Activated CD8-positive, alpha-beta memory T cell treated with anti-CD3 and anti-CD28 coated beads for 48 hours (primary cell): ENCODE data around the gene HPSE2.

Experiments
- DNase-seq, 3 experiments: peaks; one replicate each; pipeline ENCODE4 v3.0.0-alpha.2; 2020; ENCODE audit warnings: low read depth in 2 of 3, low spot score in 2 of 3

HPSE2 gene

DNA sequence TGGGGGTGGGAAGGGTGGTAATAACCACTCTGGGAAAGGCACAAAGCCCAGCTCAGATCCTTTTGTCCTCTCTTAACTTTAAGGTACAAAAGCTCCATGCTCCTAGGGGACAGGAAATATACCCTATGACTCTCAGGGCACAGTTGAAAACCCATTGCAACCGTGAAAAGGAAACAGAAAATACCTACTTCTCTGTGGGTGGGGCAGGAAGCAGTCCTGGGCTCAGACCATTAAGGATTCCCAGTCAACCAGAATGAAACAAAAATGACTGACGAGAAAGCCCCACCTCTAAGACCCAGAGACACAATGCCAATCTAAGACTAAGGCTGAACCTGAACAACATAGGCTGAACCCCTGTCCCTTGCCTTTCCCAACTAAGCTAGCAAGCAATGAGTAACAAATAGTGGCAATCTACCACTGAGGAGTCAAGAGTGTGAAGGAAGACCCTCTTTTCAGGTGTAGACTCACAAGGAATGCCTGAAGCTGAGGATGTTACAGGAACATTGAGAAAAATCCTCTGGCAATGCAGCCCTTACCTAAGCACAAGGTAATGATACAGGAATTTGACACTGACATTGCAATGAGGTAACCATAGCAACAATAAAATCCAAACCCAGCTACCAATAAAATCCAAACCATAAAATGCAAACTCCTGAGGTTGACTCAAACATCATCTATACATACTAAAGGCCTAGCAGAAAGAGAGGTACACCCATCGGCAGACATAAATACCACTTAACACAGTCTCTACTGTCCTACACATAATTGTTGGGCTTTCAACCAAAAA is 380.1 kb downstream of the HPSE2 start:
- DNase-seq, result no peak

DNA sequence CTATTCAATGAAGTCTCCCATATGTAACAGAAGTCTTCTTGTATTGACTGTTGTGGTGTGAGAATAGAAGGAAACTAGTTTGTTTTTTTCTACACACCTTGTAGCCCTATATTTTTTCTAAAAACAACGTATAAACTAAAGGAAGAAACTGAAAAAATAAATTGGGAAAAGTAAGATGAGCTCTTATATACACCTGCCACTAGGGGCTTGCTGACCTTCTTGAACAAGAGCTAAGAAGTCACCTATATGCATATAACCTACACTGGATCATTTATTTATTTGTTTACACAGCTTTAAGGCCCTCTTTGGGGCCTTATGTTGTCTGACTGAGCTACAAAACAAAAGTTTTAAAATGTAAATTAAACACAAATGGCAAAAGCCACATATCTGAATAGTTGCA is 383.0 kb downstream of the HPSE2 start:
- no peak for DNase-seq

- DNase-seq, result no peak
Measured at GRCh38 chr10:98848361-98848760, 387.3 kb downstream of the HPSE2 start.

DNA sequence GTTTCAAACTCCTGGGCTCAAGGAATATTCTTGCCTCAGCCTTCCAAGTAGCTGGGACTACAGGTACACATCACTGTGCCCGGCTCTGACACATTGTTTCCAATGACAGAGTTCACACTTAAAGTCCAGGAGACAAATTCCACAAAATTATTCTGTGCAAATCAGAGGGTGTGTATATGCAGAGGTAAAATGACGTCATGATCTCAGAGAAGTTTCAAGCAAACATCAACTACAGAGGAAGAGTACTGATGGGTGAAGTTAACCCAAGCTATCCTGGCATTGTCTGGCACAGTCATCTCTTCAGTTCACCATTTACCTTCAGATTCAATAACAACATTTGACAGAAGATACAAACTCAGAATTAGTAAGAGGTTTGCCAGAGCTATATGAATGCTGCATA is 388.9 kb downstream of the HPSE2 start:
- no peak for DNase-seq

DNA sequence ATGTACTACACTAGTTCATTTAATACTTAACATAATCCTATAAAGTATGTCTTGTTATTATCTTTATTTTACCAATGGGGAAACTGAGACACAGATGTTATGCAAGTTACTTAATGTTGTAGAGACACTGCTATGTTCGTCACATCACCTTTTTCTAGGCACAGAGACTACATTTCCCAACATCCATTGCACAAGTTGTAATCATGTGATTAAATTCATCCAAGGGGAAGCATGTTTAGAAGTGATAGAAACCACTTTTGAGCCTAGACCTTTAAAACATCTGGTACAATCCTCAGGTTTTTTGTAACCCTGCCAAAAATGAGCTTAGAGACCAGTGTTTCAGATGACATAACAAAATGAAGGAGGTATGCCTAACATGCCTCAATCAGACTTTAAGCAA is 402.1 kb downstream of the HPSE2 start:
- DNase-seq, result no peak

DNA sequence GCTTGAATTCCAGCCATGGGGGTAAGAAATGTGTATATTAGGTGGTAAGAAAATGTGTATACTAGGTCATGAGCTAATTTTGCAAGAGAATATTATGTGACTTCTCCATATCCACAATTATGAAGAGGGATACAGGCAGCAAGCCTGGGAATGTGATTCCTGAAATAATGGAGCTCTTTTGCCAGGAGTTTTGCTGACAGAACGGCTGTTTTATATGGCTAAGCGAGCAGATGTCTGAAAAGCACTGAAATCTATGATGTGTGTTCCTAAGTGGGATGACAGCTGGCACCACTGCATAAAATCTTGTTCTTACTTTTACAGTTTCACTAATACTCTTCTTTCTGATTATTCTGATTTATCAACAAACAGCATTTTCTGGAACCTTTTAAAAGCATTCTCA is 402.9 kb downstream of the HPSE2 start:
- no peak for DNase-seq

- no peak for DNase-seq
Measured at GRCh38 chr10:98832196-98832595, 403.5 kb downstream of the HPSE2 start.

GRCh38 chr10:98831391-98831790 is 404.3 kb downstream of the HPSE2 start:
- DNase-seq, result no peak

DNA sequence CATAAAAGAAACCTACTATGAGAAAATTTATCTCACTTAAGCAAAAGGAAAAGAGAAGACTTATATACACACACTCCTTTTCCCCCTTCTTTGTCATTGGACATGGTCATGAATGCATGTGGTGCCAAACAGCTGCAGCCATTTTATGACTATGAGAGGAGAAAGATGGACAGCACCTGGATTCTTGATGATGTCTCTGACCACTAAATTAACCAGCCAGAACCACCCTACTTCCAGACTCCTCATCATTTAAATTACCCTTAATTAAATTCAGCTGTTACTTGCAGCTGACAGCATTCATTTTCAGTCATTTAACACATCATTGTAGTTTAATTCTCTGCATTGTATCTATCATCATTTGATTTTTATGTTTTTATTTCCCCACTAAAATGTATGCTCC is 409.9 kb downstream of the HPSE2 start:
- no peak for DNase-seq

- DNase-seq, result no peak
Measured at GRCh38 chr10:98817396-98817795, 418.3 kb downstream of the HPSE2 start.

DNA sequence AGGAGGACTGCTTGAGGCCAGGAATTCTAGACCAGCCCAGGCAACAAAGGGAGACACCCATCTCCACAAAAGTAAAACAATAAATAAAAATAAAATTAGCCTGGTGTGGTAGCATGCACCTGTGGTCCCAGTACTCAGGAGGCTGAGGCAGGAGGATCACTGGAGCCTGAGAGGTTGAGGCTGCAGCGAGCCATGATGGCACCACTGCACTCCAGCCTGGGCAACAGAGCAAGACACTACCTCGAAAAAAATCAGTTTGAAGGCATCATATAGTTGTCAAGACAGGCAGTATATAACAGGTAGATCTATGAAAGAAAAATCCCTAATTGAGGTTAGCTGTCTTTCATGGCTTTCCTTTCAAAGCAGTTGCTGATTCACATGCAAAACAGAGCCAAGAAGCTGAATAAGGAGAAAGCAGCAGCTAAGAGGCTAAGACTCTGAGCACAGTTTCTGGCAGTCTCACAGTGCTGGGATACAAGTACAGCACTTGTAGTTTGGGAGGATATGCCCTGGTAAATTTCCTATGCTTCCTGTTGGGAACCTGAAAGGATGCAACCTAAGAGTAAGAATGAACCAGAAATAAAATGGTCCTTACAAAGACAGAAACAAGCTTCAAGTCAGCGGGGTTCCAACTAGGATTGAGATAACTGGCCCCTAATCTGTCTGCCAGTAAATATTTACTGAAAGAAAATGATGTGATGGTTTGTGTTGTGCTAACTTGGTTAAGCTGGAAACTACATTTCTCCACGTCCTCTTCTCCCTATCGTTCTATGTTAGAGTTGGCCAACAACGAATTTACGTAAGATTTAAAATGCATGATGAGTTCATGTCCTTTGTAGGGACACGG is 420.4 kb downstream of the HPSE2 start:
- no peak for DNase-seq

DNA sequence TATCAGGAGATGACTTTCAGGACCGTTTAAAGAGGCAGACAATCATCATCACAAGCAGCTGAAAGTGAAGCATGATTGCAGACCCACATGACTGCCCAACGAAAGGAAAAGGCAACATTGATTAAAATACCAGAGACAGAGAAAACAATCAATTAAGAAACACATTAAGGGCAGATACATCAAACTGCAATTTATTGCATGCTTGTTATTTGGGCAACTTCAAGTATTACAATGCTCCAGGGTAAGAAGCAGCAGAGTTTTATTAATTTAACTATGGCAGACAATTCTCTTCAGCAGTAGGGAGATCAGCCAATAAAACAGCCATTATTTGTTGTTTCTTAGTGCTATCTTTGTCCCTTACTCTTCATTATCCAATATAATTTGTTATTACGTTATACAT is 421.2 kb downstream of the HPSE2 start:
- DNase-seq, result no peak

DNA sequence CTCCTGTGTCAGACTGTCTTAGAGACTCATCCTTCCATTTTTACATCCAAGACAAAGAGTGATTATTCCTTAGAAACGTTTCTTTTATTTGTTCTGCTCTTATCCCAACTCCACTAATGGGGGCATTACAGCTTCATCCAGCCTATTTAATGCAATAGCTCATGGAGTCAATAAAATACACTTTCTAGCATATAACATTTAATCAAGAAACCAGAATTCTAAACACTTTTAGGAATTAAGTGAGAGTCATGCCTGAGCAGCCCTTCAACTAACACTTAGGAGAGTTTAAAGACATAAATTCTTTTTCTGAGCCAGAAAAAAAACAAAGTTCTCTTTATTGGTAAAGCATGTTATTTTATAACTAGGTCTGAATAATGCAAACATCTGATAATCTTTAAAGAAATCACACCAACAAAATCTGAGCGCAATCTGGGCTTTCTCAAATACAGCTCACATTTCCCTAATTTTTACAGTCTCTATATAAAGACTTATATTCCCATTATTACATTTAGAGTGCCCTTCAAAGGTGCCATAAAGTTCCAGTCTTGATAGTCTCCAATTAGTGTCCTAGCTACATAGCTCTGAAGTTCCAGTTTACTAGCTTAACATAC is 427.3 kb downstream of the HPSE2 start:
- DNase-seq, result no peak

DNA sequence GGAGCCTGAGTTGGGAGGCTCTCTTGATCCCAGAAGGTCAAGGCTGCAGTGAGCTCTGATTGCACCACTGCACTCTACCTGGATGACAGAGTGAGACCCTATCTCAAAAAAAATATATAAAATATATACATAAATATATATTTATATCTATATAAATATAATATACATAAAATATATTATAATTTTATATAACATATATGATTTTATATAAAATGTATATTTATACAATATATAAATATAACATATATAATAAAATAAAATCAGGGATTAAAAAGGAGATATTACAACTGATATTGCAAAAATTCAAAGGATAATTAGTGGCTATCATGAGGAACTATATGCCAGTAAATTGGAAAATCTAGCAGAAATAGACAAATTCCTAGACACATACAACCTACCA is 435.4 kb downstream of the HPSE2 start:
- no peak for DNase-seq

DNA sequence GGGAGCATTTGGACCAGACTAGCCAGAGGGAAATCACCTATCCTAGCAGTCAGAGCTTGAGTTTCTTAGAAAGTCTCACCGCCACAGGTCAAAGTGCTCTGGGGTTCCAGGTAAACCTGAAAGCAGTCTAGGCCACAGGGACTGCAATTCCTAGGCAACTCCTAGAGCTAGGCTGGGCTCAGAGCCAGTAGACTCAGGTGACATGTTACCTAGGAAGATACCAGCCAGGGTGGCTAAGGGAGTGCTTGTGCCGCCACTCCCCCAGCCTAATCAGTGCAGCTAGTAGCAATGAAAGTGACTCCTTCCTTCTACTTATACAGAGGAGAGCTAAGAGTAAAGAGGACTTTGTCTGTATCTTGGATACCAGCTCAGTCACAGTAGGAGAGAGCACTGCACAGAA is 440.2 kb downstream of the HPSE2 start:
- DNase-seq, result no peak

DNA sequence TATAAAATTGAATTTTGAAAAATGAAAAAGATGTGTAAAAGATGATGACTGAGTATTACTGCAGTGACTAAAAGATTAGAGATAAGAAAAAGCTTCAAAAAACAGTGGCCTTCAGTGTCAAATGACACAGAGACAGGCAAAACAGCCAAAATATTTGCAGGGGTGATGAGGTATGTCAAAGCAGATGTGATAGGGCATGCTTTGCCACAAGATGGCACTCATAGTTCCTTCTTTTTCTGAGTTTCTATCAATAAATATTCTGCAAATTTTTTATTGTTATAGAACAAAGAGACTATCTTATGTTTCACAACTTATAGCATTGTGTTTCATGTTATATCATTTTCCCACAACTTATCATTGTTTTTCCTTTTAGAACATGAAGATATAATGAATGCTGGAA is 444.8 kb downstream of the HPSE2 start:
- DNase-seq, result no peak

DNA sequence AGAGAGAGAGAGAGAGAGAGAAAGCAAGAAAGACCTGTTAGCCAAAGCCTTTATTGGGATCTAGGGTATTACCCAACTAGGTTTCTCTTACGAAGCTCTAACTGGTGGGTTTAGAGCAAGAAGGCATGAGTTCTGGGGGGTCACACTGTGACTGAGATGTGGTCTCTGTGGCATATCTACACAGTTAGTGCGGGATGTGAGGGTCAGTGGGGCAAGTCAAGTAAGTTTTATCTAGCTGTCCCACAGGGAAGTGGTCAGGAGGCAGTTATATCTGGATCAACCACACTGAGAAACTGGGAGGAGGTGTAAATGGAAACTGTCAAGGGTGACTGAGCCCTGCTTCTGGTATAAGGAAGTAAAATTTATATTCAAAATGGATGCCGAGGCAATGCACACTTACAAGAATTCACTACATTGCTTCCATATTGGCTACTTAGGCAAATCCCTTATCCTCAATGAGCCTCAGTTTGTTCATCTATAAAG is 457.3 kb downstream of the HPSE2 start:
- DNase-seq, result no peak

DNA sequence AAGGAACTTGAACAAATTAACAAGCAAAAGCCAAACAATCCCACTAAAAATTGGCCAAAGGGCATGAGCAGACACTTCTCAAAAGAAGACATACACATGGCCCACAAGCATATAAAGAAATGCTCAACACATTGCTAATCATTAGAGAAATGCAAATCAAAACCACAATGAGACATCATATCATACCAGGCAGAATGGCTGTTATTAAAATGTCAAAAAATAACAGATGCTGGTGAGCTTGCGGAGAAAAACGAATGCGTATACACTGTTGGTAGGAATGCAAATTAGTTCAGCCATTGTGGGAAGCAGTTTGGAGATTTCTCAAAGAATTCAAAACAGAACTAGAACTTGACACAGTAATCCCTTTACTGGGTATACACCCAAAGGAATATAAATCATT is 477.2 kb downstream of the HPSE2 start:
- DNase-seq, result no peak

DNA sequence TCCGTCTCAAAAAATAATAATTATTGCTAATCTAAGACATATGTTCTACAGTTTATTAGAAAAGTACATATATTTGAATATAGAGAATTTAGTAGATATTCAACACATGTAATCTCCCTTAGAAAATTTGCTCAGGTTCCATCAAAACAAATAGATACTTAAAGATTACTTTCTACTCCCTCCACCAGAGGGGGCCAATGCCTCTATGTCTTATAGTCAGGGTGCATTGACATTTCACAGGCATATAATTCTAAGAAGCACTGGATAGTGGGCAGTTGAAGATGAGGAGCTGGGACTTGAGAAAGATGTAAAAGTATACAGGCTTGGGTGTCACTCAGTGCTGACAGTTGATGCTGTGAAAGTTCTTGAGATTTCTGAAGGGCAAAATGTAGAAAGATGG is 487.4 kb downstream of the HPSE2 start:
- DNase-seq, result no peak

GRCh38 chr10:98745645-98746044 is 490.0 kb downstream of the HPSE2 start:
- no peak for DNase-seq

- no peak for DNase-seq
Measured at GRCh38 chr10:98720551-98720950, 515.1 kb downstream of the HPSE2 start.

DNA sequence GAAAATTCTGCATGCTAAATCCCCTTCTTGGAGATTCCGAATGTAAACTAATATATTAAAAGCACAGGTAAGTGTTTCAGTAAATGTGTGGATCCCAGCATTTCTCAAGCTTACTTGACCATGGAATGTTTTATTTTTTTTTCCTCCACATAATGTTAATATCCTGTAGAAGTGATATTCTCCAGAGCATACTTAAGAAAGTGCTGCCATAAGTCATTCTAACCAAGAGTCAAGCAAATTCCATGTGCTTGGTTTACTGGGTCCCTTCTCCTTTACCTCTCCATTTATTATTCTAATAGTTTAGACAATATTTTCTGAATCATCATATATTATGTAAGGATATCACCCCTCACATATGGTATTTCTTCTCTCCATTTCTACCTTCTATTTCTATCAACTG is 522.1 kb downstream of the HPSE2 start:
- DNase-seq, result no peak
